ENCODE data around the gene NTM. TPM values are rescaled to one million over a fixed set of nuclear protein-coding genes. Genes with fewer than 3 reads are reported as not detected.

The NTM gene
- total RNA-seq, 1 experiment from 2014 or later: 8.6 TPM

- peak; percentile 59 for DNase-seq (ENCODE audit: low spot score)
- no peak overlapping the region for H3K4me3 ChIP-seq (ENCODE audit: low read depth, low read length, poor library complexity, severe bottlenecking)
- intact Hi-C loops (cut with micrococcal nuclease; ENCODE audit: unreplicated experiment): loop anchor here (10.0 kb wide), 3 partner anchors 433 to 1243 kb away; no protein-coding TSS in a partner anchor
- no peaks in the 10 kb centered on the region for H3K9me3 ChIP-seq (ENCODE audit: low read depth, low read length, poor library complexity, severe bottlenecking)
- peaks cover 7% of the 10 kb centered on the region for H3K4me1 ChIP-seq (ENCODE audit: insufficient read depth, low read length, poor library complexity, severe bottlenecking)
- H3K36me3 ChIP-seq (ENCODE audit: insufficient read depth, low read length, poor library complexity, severe bottlenecking): no peaks in the 10 kb centered on the region
- CTCF ChIA-PET: no interaction called here
- no TSS peak for BruUV-seq (replicated peaks)
- peak; percentile 69 for TF ChIP-seq CTCF (conservative IDR thresholded peaks at IDR 0.05; ENCODE audit: low read depth, low read length)
- TF ChIP-seq EZH2 (IDR thresholded peaks at IDR 0.05; ENCODE audit: borderline replicate concordance, low read depth, low read length, poor library complexity, severe bottlenecking): no peak
- no peak overlapping the region for H3K27ac ChIP-seq (ENCODE audit: low read depth, low read length, poor library complexity, severe bottlenecking)
- POLR2A ChIA-PET (ENCODE audit: low non-redundant PET): no interaction called here
- H3K27me3 ChIP-seq (replicated peaks; ENCODE audit: insufficient read depth, low read depth, low read length, poor library complexity): no peaks in the 10 kb centered on the region
Observed at GRCh38 chr11:131691181-131692041, 321.0 kb downstream of the NTM start.

GRCh38 chr11:131692151-131692550 lies 321.7 kb downstream of the NTM start:
- H3K4me1 ChIP-seq (ENCODE audit: insufficient read depth, low read length, poor library complexity, severe bottlenecking): peaks cover 7% of the 10 kb centered on the region
- BruUV-seq (replicated peaks): no TSS peak
- H3K9me3 ChIP-seq (ENCODE audit: low read depth, low read length, poor library complexity, severe bottlenecking): no peaks in the 10 kb centered on the region
- no peak for DNase-seq (ENCODE audit: low spot score)
- POLR2A ChIA-PET (ENCODE audit: low non-redundant PET): no interaction called here
- TF ChIP-seq EZH2 (IDR thresholded peaks at IDR 0.05; ENCODE audit: borderline replicate concordance, low read depth, low read length, poor library complexity, severe bottlenecking) (no peak), CTCF (conservative IDR thresholded peaks at IDR 0.05; ENCODE audit: low read depth, low read length) (no peak)
- no peak overlapping the region for H3K27ac ChIP-seq (ENCODE audit: low read depth, low read length, poor library complexity, severe bottlenecking)
- no peaks in the 10 kb centered on the region for H3K36me3 ChIP-seq (ENCODE audit: insufficient read depth, low read length, poor library complexity, severe bottlenecking)
- intact Hi-C loops (cut with micrococcal nuclease; ENCODE audit: unreplicated experiment): loop anchor here (10.0 kb wide), 3 partner anchors 433 to 1243 kb away; no protein-coding TSS in a partner anchor
- no peak overlapping the region for H3K4me3 ChIP-seq (ENCODE audit: low read depth, low read length, poor library complexity, severe bottlenecking)
- CTCF ChIA-PET: no interaction called here
- H3K27me3 ChIP-seq (replicated peaks; ENCODE audit: insufficient read depth, low read depth, low read length, poor library complexity): no peaks in the 10 kb centered on the region

GRCh38 chr11:131692961-131693360 lies 322.5 kb downstream of the NTM start:
- no peaks in the 10 kb centered on the region for H3K36me3 ChIP-seq (ENCODE audit: insufficient read depth, low read length, poor library complexity, severe bottlenecking)
- no TSS peak for BruUV-seq (replicated peaks)
- intact Hi-C loops (cut with micrococcal nuclease; ENCODE audit: unreplicated experiment): loop anchor here (10.0 kb wide), 3 partner anchors 432 to 1242 kb away; no protein-coding TSS in a partner anchor
- no peaks in the 10 kb centered on the region for H3K9me3 ChIP-seq (ENCODE audit: low read depth, low read length, poor library complexity, severe bottlenecking)
- H3K4me1 ChIP-seq (ENCODE audit: insufficient read depth, low read length, poor library complexity, severe bottlenecking): peaks cover 7% of the 10 kb centered on the region
- no peak for DNase-seq (ENCODE audit: low spot score)
- ChIA-PET CTCF (no interaction called here), POLR2A (ENCODE audit: low non-redundant PET) (no interaction called here)
- no peak overlapping the region for H3K27ac ChIP-seq (ENCODE audit: low read depth, low read length, poor library complexity, severe bottlenecking)
- no peak overlapping the region for H3K4me3 ChIP-seq (ENCODE audit: low read depth, low read length, poor library complexity, severe bottlenecking)
- no peaks in the 10 kb centered on the region for H3K27me3 ChIP-seq (replicated peaks; ENCODE audit: insufficient read depth, low read depth, low read length, poor library complexity)
- TF ChIP-seq CTCF (conservative IDR thresholded peaks at IDR 0.05; ENCODE audit: low read depth, low read length): no peak
- no peak for TF ChIP-seq EZH2 (IDR thresholded peaks at IDR 0.05; ENCODE audit: borderline replicate concordance, low read depth, low read length, poor library complexity, severe bottlenecking)
